Measurements from ENCODE around the gene RNF38. TPM values are rescaled to one million over a fixed set of nuclear protein-coding genes. Genes with fewer than 3 reads are reported as not detected.

RNF38 gene
- total and polyA plus RNA-seq, 3 experiments from 2014 or later: 20.9 to 43.3 (median 40.0) TPM

- H3K27ac ChIP-seq (ENCODE audit: low read depth, low read length): no peak overlapping the region
- peaks cover 33% of the 10 kb centered on the region for H3K4me1 ChIP-seq (ENCODE audit: insufficient read depth, low read length)
- Mint-ChIP-seq H3K4me1 (peaks cover 40 to 52% (median 44%) of the 10 kb centered on the region in 3 donors), H3K4me3 (peak overlapping the region in 3 of 7 donors; percentile 48 to 95 (median 73)), H3K27ac (peak overlapping the region in 6 of 8 donors; percentile 50 to 98 (median 80)), H3K27me3 (peaks cover 0 to 1% of the 10 kb centered on the region in 2 donors), H3K9me3 (no peaks in the 10 kb centered on the region), H3K36me3 (peaks cover 0 to 7% (median 4%) of the 10 kb centered on the region in 3 donors)
- no peak overlapping the region for H3K4me3 ChIP-seq (ENCODE audit: low read length)
- POLR2A ChIA-PET: interaction anchor here (0.7 to 1.3 kb wide), 2 partner anchors 86 to 535 kb away, joined by 3 to 6 read pairs; no protein-coding TSS in a partner anchor
- H3K36me3 ChIP-seq (ENCODE audit: insufficient read depth, low read length): no peaks in the 10 kb centered on the region
- DNase-seq: no peak
- H3K27me3 ChIP-seq (ENCODE audit: insufficient read depth, low read length, poor library complexity, severe bottlenecking): no peaks in the 10 kb centered on the region
- CTCF ChIA-PET: interaction anchor here (1.5 to 11.0 kb wide), 3 partner anchors 47 to 152 kb away, joined by 4 to 236 read pairs (median 10); no protein-coding TSS in a partner anchor
- H3K9me3 ChIP-seq (ENCODE audit: low read length): no peaks in the 10 kb centered on the region
Measured at GRCh38 chr9:36402536-36402935, 2.5 kb upstream of the RNF38 start.

- H3K4me3 Mint-ChIP-seq: peak overlapping the region; percentile 77 to 98 (median 91)
- H3K27ac ChIP-seq (ENCODE audit: low read depth, low read length): no peak overlapping the region
- POLR2A ChIA-PET: interaction anchor here (0.7 to 2.1 kb wide), 3 partner anchors 85 to 535 kb away, joined by 3 to 15 read pairs (median 6); no protein-coding TSS in a partner anchor
Measured at GRCh38 chr9:36401897-36402480, 1.9 kb upstream of the RNF38 start.

GRCh38 chr9:36401164-36401740 lies 1.2 kb upstream of the RNF38 start:
- ChIA-PET POLR2A (interaction anchor here (1.0 to 2.1 kb wide), 2 partner anchors 86 to 365 kb away, joined by 3 to 15 read pairs; no protein-coding TSS in a partner anchor), CTCF (interaction anchor here (1.5 to 11.0 kb wide), 4 partner anchors 12 to 153 kb away, joined by 4 to 236 read pairs (median 7); no protein-coding TSS in a partner anchor)
- Mint-ChIP-seq H3K27ac (peak overlapping the region; percentile 89 to 98 (median 97)), H3K36me3 (peaks cover 0 to 12% (median 4%) of the 10 kb centered on the region in 3 donors), H3K4me1 (peaks cover 37 to 50% (median 48%) of the 10 kb centered on the region in 3 donors), H3K4me3 (peak overlapping the region; percentile 77 to 98 (median 91)), H3K9me3 (no peaks in the 10 kb centered on the region), H3K27me3 (peaks cover 0 to 1% of the 10 kb centered on the region in 2 donors)
- peak overlapping the region; percentile 42 for H3K4me3 ChIP-seq (ENCODE audit: low read length)
- peak in 1 of 5 donors; percentile 75 for DNase-seq
- H3K36me3 ChIP-seq (ENCODE audit: insufficient read depth, low read length): no peaks in the 10 kb centered on the region
- no peaks in the 10 kb centered on the region for H3K27me3 ChIP-seq (ENCODE audit: insufficient read depth, low read length, poor library complexity, severe bottlenecking)
- H3K9me3 ChIP-seq (ENCODE audit: low read length): no peaks in the 10 kb centered on the region
- peaks cover 31% of the 10 kb centered on the region for H3K4me1 ChIP-seq (ENCODE audit: insufficient read depth, low read length)
- peak overlapping the region; percentile 96 for H3K27ac ChIP-seq (ENCODE audit: low read depth, low read length)

More at GRCh38 chr9:36401897-36402480, 1.9 kb upstream of the RNF38 start:
- Histone ChIP-seq H3K4me1 (ENCODE audit: insufficient read depth, low read length) (peaks cover 29% of the 10 kb centered on the region), H3K36me3 (ENCODE audit: insufficient read depth, low read length) (no peaks in the 10 kb centered on the region), H3K9me3 (ENCODE audit: low read length) (no peaks in the 10 kb centered on the region), H3K4me3 (ENCODE audit: low read length) (peak overlapping the region; percentile 39), H3K27me3 (ENCODE audit: insufficient read depth, low read length, poor library complexity, severe bottlenecking) (no peaks in the 10 kb centered on the region)
- Mint-ChIP-seq H3K9me3 (no peaks in the 10 kb centered on the region), H3K27ac (peak overlapping the region; percentile 89 to 98 (median 97)), H3K4me1 (peaks cover 34 to 49% (median 43%) of the 10 kb centered on the region in 3 donors), H3K27me3 (peaks cover 0 to 1% of the 10 kb centered on the region in 2 donors), H3K36me3 (peaks cover 0 to 7% (median 4%) of the 10 kb centered on the region in 3 donors)
- no peak for DNase-seq
- CTCF ChIA-PET: interaction anchor here (1.5 to 11.0 kb wide), 3 partner anchors 48 to 152 kb away, joined by 4 to 236 read pairs (median 10); no protein-coding TSS in a partner anchor

- H3K4me1 Mint-ChIP-seq: peaks cover 44 to 57% (median 55%) of the 10 kb centered on the region in 3 donors
- Histone ChIP-seq H3K4me3 (ENCODE audit: low read length) (peak overlapping the region; percentile 79), H3K4me1 (ENCODE audit: insufficient read depth, low read length) (peaks cover 36% of the 10 kb centered on the region), H3K9me3 (ENCODE audit: low read length) (no peaks in the 10 kb centered on the region), H3K36me3 (ENCODE audit: insufficient read depth, low read length) (no peaks in the 10 kb centered on the region), H3K27ac (ENCODE audit: low read depth, low read length) (peak overlapping the region; percentile 96), H3K27me3 (ENCODE audit: insufficient read depth, low read length, poor library complexity, severe bottlenecking) (no peaks in the 10 kb centered on the region)
- peak overlapping the region; percentile 89 to 98 (median 94) for H3K4me3 Mint-ChIP-seq
- peak; percentile 89 to 92 (median 90) for DNase-seq
- ChIA-PET CTCF (interaction anchor here (1.9 to 11.0 kb wide), 3 partner anchors 12 to 154 kb away, joined by 4 to 236 read pairs (median 10); no protein-coding TSS in a partner anchor), POLR2A (interaction anchor here (1.0 to 2.1 kb wide), 3 partner anchors 18 to 366 kb away, joined by 3 to 15 read pairs (median 5); no protein-coding TSS in a partner anchor)
- peaks cover 0 to 1% of the 10 kb centered on the region in 2 donors for H3K27me3 Mint-ChIP-seq
- H3K36me3 Mint-ChIP-seq: peaks cover 0 to 18% (median 4%) of the 10 kb centered on the region in 3 donors
- peak overlapping the region; percentile 97 to 99 (median 98) for H3K27ac Mint-ChIP-seq
- no peaks in the 10 kb centered on the region for H3K9me3 Mint-ChIP-seq
Measured at GRCh38 chr9:36400332-36401163, 479 bp upstream of the RNF38 start.

- Mint-ChIP-seq H3K36me3 (peaks cover 0 to 25% (median 4%) of the 10 kb centered on the region in 3 donors), H3K27me3 (peaks cover 0 to 1% of the 10 kb centered on the region in 2 donors), H3K27ac (peak overlapping the region; percentile 37 to 97 (median 75)), H3K9me3 (no peaks in the 10 kb centered on the region), H3K4me3 (peak overlapping the region; percentile 32 to 78 (median 64)), H3K4me1 (peaks cover 51 to 70% (median 66%) of the 10 kb centered on the region in 3 donors)
- ChIA-PET CTCF (no interaction called here), POLR2A (no interaction called here)
- no peak for DNase-seq
- peak overlapping the region; percentile 3 for H3K4me3 ChIP-seq (ENCODE audit: low read length)
- H3K27me3 ChIP-seq (ENCODE audit: insufficient read depth, low read length, poor library complexity, severe bottlenecking): no peaks in the 10 kb centered on the region
- no peaks in the 10 kb centered on the region for H3K36me3 ChIP-seq (ENCODE audit: insufficient read depth, low read length)
- no peak overlapping the region for H3K27ac ChIP-seq (ENCODE audit: low read depth, low read length)
- H3K4me1 ChIP-seq (ENCODE audit: insufficient read depth, low read length): peaks cover 46% of the 10 kb centered on the region
- H3K9me3 ChIP-seq (ENCODE audit: low read length): no peaks in the 10 kb centered on the region
Measured at GRCh38 chr9:36398745-36399144, 1.3 kb downstream of the RNF38 start.

GRCh38 chr9:36396985-36397384 lies 3.1 kb downstream of the RNF38 start:
- ChIA-PET CTCF (interaction anchor here (1.4 kb wide), 1 partner anchor 10 kb away, joined by 4 read pairs; no protein-coding TSS in a partner anchor), POLR2A (interaction anchor here (0.5 kb wide), 1 partner anchor 28 kb away, joined by 3 read pairs; no protein-coding TSS in a partner anchor)
- no peaks in the 10 kb centered on the region for H3K9me3 Mint-ChIP-seq
- no peaks in the 10 kb centered on the region for H3K9me3 ChIP-seq (ENCODE audit: low read length)
- H3K27ac ChIP-seq (ENCODE audit: low read depth, low read length): no peak overlapping the region
- H3K4me1 Mint-ChIP-seq: peaks cover 63 to 85% (median 81%) of the 10 kb centered on the region in 3 donors
- no peak for DNase-seq
- H3K27ac Mint-ChIP-seq: peak overlapping the region in 1 of 8 donors; percentile 66
- peaks cover 60% of the 10 kb centered on the region for H3K4me1 ChIP-seq (ENCODE audit: insufficient read depth, low read length)
- no peaks in the 10 kb centered on the region for H3K27me3 ChIP-seq (ENCODE audit: insufficient read depth, low read length, poor library complexity, severe bottlenecking)
- H3K36me3 ChIP-seq (ENCODE audit: insufficient read depth, low read length): no peaks in the 10 kb centered on the region
- peaks cover 0 to 1% of the 10 kb centered on the region in 2 donors for H3K27me3 Mint-ChIP-seq
- peaks cover 0 to 39% (median 4%) of the 10 kb centered on the region in 3 donors for H3K36me3 Mint-ChIP-seq
- no peak overlapping the region for H3K4me3 ChIP-seq (ENCODE audit: low read length)
- no peak overlapping the region for H3K4me3 Mint-ChIP-seq

GRCh38 chr9:36392489-36392888 lies 7.6 kb downstream of the RNF38 start:
- no peak overlapping the region for H3K4me3 Mint-ChIP-seq
- DNase-seq: no peak
- Histone ChIP-seq H3K4me3 (ENCODE audit: low read length) (no peak overlapping the region), H3K9me3 (ENCODE audit: low read length) (no peaks in the 10 kb centered on the region), H3K27ac (ENCODE audit: low read depth, low read length) (no peak overlapping the region), H3K27me3 (ENCODE audit: insufficient read depth, low read length, poor library complexity, severe bottlenecking) (no peaks in the 10 kb centered on the region), H3K4me1 (ENCODE audit: insufficient read depth, low read length) (peaks cover 50% of the 10 kb centered on the region), H3K36me3 (ENCODE audit: insufficient read depth, low read length) (no peaks in the 10 kb centered on the region)
- POLR2A ChIA-PET: no interaction called here
- CTCF ChIA-PET: interaction anchor here (1.2 kb wide), 1 partner anchor 163 kb away, joined by 3 read pairs; no protein-coding TSS in a partner anchor
- no peaks in the 10 kb centered on the region for H3K27me3 Mint-ChIP-seq
- H3K36me3 Mint-ChIP-seq: peaks cover 0 to 68% (median 2%) of the 10 kb centered on the region in 3 donors
- H3K4me1 Mint-ChIP-seq: peaks cover 70 to 92% (median 87%) of the 10 kb centered on the region in 3 donors
- H3K27ac Mint-ChIP-seq: peak overlapping the region in 1 of 8 donors; percentile 45
- H3K9me3 Mint-ChIP-seq: no peaks in the 10 kb centered on the region
